Vagina (tissue), 2 donors: Measurements from ENCODE around the gene ATXN1.

Experiments used
- POLR2A ChIP-seq, 2 donors: fragments of 450-650 bp; IDR thresholded peaks; one replicate each; pipeline ENCODE4 v1.6.1; 2017; ENCODE audit warnings: antibody characterized with exemption in 2 of 2, mild to moderate bottlenecking in 2 of 2, moderate library complexity in 2 of 2
- POLR2AphosphoS5 ChIP-seq, 2 donors: sonication (generic); formaldehyde crosslinking; IDR thresholded peaks; one replicate each; pipeline ENCODE4 v1.9.0; 2017; ENCODE audit warnings: antibody characterized with exemption in 2 of 2, mild to moderate bottlenecking in 2 of 2, low read depth in 1 of 2; ENCODE audit not compliant: insufficient read depth in 1 of 2
- TF ChIP-seq, protein P1 (sequence below), 3 experiments: fragments of 450-650 bp in 2 of 3; fragments of 200-600 bp in 1 of 3; sonication (generic) in 1 of 3; IDR thresholded peaks; one replicate each; pipeline ENCODE4 v1.5.1; 2017 to 2019; ENCODE audit warnings: antibody characterized with exemption in 3 of 3, mild to moderate bottlenecking in 2 of 3, moderate library complexity in 2 of 3

DNA sequence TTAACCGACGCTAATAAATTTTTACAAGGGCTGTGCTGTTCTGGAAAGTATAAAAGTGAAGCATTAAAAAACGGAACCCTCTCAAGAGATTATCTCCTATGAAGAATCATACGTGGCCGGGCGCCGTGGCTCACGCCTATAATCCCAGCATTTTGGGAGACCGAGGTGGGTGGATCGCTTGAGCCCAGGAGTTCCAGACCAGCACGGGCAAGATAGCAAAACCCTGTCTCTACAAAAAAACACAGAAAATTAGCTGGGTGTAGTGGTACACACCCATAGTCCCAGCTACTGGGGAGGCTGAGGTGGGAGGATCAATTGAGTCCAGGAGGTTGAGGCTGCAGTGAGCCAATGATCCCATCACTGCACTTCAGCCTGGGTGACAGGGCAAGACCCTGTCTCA is 439.4 kb downstream of the ATXN1 start:
- no peak for TF ChIP-seq POLR2A (IDR thresholded peaks at IDR 0.05)
- TF ChIP-seq, protein P1, sequence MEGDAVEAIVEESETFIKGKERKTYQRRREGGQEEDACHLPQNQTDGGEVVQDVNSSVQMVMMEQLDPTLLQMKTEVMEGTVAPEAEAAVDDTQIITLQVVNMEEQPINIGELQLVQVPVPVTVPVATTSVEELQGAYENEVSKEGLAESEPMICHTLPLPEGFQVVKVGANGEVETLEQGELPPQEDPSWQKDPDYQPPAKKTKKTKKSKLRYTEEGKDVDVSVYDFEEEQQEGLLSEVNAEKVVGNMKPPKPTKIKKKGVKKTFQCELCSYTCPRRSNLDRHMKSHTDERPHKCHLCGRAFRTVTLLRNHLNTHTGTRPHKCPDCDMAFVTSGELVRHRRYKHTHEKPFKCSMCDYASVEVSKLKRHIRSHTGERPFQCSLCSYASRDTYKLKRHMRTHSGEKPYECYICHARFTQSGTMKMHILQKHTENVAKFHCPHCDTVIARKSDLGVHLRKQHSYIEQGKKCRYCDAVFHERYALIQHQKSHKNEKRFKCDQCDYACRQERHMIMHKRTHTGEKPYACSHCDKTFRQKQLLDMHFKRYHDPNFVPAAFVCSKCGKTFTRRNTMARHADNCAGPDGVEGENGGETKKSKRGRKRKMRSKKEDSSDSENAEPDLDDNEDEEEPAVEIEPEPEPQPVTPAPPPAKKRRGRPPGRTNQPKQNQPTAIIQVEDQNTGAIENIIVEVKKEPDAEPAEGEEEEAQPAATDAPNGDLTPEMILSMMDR (IDR thresholded peaks at IDR 0.05) = no peak
- no peak for TF ChIP-seq POLR2AphosphoS5 (IDR thresholded peaks at IDR 0.05; ENCODE audit: insufficient read depth in 1 of 2, low read depth in 1 of 2)
